Measurements from ENCODE around the gene ATP11A.

ATP11A gene

DNA sequence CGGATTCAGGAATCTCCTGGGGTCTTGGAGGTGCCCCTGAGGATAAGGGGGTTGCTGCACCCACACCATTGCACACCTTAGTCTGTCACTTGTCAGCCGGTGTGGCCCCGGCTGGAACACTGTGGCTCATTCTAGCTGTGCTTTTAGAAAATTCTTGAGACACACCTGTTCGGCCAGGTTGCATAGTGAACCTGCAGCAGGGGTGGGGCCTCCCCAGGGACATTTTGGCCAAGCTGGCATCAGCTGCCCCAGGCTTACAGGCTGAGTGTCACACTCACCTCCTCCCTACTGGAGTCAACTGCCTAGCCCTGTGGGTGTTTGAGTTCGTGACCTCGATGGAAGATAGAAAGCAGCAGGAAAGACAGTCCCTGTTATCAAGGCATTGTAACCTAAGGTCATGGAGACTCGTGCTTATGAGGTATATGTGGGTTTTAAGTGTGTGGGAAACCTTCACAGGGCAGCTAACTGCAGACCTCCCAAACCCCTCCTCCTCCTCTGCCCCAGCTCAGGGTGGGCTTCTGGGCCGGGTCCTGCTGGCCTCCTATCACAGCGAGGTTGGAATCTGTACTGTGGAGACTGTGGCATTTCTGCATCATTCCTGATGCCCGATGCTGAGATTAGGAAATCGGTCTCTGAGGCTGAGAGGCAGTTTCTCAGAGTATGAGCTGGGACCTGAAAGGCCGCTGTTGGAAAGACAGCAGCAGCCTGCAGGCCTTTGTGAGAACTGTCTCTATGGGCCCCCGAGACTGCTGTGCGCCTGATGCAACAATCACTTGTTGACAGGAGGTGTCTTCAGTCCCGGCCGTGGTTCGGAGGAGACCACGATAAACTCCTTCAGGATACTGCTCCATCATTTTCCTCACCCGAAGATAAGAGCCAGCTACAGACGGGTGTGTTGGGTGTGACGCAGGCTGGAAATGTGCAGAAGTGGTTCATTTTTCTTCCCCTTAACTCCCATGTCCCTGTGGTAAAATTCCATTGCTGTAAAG lies 72.2 kb downstream of the ATP11A start:
- intact Hi-C loops (cut with DNase I): no loop called here

DNA sequence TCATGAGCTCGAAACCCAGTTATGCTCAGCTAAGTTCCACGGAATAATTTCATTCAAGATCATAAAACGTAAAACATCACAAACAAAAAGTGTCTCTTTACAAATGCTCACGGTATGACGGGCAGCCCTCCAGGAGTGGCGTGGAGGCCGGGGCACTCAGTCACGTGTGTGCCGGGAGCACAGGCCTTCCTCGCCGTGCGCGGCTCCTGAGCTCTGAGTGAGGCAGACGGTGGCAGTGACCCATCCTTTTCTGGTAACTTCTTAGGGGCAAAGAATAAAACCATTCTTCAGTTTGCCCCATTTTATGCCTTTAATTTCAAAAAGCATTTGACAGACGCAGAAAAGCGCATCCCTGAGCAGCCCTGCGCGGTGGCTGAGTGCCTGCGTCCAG lies 72.8 kb downstream of the ATP11A start:
- intact Hi-C loops (cut with DNase I): no loop called here
- DNase-seq: no peak

More for the DNA sequence above, 72.2 kb downstream of the ATP11A start:
- no peak for DNase-seq

DNA sequence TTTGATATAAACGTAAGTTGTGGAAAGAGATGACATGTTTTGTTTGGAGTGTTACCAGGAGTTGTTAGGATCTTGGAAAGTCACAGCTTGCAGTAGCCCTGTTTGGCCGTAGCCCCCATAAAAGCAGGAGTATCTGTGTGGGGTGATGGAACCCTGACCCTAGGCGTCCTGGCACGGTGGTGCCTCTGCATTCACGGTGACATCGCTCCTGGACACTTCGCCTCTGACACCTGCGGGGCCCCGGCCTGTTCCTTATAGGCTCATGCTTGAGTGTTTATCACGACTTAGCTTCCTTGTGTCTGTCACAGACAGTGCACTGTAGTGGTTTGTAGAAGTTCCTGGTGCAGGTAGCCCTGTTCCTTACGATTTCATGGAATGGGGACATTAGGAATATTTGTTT lies 74.2 kb downstream of the ATP11A start:
- intact Hi-C loops (cut with DNase I): no loop called here
- no peak for DNase-seq

DNA sequence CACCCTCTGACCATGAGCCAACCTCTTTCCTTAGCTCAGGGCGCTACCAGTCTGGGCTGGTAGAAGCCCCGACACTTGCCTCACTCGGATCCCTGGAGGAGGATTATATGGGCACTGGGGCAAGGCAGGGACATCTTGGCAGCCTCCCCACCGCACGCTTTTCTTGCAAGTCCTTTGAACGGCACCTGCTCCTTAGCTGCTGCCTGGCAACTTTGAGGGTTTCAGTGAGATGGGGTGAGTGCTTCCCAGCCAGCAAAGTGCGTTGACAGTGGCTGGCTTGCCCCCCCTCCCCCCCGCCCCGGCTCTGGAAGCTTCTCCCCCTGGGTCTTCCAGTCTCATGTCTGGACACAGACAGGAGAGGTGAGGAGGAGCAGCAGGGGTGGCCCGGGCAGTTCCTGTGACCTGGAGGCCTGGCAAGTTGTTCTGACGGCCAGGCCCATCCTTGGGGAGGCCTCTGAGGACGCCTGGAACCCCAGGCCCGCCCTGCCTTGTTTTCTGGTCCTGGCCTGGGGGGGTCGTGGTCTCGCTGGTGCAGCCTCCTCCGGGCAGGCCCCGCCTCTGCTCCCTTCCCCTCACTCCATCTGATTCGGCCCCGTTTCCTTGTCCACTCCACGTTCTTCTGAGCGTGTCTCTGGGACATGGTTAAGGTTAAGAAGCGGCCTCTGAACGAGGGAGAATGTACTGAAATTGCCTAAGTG lies 75.2 kb downstream of the ATP11A start:
- DNase-seq: no peak
- intact Hi-C loops (cut with DNase I): no loop called here

DNA sequence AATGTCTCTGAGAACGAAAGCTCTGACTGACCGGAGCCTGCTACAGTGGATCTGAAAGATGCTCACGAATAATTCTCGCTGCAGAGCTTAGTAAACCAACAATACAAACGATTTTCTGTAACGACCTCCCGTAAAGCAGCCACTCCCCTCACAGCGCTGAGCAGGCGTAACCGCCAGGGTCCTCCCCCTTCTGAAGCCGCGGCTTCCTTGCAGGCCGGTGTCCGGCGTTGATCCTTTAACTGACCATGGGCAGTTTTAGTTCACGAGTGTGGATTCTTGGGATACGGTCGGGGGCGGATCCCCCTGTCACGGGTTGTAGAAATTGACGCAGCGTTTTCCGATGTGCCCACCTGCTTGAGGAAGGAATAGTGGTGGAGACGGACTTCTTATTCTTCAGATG lies 75.9 kb downstream of the ATP11A start:
- intact Hi-C loops (cut with DNase I): no loop called here
- no peak for DNase-seq

DNA sequence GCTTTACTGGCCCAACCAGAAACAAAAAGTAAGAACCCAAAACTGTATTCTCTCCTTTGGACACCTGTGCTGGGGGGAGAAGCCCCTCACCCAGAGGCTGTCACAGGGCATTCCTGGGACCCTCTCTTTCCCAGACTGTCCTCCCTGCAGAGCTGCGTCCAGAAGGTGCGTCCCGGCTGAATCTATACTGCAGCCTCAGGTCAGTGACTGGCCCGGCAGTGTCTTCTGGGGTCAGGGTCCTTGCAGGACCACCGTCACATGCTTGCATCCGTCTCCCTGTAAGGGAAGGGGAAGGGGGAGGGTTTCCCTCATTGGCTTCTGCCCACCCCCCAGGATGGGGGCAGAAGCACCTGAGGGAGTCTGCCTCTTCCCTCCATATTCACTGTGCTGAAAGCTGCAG lies 76.5 kb downstream of the ATP11A start:
- no peak for DNase-seq
- intact Hi-C loops (cut with DNase I): no loop called here

DNA sequence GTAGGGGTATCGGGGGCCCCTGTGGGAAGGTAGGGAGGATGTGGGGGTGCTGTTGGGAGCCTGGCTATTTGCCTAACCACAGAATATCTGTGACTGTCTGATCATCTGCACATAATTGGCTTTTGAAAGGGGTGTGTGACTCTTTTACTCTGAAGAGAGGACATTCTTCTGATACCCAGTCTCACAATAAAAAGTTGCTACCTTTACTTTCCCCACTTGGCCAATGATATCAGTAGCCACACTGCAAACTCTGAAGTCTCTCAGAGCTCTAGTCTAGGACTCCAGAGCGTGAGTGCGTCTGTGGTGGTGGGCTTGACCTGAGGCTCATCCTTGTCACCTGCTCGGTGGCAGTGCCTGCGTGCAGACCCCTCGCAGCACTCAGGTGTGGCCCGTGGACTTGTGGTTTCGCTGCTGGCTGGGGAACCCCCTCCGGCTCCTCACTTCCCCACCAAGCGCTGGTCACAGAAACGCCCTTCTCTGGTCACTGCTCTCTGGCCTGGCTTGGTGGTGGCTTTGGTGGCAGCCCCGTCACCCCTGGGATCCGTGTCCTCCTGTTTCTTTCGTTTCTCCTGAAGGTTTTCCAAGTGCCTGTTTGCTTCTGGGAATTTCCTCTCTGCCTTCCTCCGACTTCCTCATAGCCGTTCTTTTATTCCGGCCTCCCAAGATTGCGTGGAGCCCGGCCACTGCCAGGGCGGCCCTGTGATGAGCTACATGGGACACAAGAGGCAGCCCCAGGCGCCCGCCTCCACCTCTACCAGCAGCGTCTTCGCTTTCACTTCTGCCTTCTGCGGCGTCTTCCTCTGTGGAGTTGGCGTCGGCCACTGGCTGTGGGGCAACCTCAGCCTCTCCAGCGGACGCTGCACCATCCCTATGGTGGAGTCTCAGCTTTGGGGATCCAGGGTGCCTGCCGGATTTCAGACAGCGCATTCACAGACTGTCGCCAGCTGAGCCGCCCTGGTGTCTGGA lies 78.0 kb downstream of the ATP11A start:
- DNase-seq: peak in 12 of 42 donors; percentile 24 to 65 (median 52)
- intact Hi-C loops (cut with DNase I): no loop called here

DNA sequence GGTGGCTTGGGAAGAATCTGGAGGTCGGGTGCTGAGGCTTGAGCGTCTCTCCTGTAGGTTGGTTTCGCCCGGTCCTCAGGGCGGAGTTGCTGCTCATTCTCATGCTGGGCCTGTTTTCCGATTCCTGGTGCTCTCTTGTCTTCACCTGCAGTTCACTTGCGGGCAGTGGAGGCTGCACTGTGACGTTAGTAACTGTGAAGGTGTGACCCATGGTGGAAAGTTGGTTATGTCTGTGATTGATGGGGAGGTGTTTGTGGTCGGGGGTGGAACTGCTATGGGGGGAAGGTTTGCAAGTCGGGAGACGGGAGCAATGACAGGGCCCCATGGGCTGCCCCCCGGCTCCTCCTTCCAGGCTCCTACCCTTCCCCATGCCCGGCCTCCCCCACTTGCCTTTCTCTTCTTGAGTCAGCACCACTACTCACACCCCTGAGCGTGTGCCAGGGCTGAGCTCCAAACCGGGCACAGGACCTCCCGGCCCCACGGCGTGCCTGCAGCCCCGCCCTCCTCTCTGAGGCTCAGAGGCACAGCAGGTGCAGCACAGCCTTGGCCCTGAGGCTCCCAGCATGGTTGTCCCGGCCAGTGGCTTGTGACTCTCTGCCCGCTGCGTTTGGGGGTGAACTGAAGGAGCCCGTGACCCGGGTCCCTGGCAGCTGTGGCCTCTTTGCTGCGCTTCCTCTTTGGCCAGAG lies 79.1 kb downstream of the ATP11A start:
- intact Hi-C loops (cut with DNase I): no loop called here
- peak in 5 of 42 donors; percentile 3 to 66 (median 42) for DNase-seq

DNA sequence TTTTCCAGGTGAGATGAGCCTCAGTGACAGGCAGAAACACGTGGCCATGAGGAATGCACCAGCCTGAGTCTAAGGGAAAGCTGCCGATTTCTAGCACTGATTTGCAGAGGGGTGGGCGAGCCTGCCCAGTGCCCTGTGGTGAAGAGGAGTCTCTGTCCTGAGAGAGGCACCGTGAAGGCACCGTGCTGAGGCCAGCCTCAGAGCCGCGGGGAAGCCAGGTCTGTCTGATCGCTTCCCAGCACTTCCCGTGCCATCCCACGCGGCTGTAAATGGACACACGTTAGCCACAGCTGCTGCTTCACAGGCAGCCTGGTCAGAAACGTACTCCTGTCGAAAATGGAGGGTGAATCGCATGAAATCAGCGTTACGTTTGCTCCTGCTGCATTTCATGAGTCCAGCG lies 79.8 kb downstream of the ATP11A start:
- intact Hi-C loops (cut with DNase I): no loop called here
- DNase-seq: peak in 1 of 42 donors; percentile 11

DNA sequence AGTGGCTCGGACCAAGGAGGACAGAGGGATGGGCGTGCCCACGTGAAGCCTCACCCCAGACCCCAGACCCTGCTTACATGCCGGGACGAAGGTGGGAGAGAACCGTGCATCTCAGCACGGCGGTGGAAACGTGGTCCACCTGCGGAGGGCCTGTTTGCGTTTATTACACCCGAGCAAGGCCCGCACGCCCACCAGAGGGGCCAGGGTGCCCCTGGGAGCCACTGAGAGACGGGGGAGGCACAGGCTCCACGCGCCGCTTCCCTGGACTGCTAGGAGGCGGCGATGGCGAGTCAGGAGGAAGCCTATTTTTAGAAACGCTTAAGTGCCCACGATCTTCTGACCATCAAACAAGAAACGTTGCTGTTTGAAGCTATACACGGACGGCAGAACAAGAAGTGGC lies 80.7 kb downstream of the ATP11A start:
- intact Hi-C loops (cut with DNase I): no loop called here
- DNase-seq: peak in 1 of 42 donors; percentile 18

DNA sequence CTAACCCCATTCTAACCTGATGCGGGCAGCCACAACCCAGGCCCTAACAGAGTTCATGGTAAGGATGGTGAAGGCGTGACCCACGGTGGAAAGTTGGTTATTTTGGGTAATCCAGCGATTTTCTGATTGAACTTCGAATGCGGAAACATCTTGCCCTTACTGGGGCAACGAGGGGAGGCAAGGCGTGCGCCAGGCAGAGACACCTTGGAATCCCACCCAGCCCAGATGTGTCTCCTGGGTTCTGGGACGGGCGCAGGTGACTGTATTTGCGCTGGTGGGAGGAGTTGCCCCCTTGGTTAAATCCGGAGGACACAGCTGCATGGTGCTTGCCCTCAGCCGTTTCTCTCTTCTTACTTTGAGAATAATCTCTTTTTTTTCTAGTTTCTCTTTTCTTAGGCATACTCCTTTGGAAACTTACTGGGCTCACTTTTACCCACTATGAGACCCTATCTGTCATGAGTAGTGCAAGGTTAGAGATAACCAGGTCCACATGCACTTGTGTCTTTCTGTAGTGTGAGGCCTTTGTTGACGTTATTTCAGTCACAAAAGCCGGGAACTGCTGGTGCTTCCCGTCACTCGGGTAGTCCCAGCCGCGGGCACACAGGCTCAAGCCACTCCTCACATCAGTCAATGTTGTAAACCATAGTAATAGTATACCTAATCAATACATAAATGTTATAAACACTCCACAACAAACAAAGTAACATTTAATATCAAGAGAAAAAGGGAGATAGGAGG lies 81.5 kb downstream of the ATP11A start:
- intact Hi-C loops (cut with DNase I): no loop called here
- DNase-seq: peak in 1 of 42 donors; percentile 26

DNA sequence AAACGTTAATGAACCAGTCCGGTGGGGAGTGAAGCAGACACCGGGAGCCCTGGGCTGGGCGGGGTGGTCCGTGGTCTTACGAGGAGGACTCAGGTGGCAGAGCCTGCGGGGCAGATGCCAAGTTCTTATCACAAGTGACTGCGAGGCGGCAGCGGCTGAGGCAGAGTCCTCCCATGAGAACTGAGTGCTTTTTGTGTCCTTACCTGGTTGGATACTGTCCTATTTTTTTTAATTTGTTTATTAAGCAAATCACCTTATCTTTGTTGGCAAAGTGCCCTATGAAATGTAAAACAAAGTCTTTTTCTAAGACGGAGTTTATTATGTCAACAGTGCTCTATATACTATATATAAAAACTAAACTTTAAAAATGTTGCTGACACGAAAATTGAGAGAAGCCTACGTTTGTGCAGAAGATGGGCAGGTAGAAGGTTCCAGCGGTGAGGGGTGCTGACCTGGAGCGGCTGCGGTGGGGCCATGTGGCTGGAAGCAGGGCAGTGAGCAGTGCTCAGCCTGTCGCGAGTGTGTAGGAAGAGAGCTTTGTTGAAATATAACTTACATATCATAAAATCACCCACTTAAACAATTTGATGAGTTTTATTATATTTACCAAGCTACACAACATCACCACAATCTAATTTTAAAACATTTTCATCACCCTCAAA lies 82.2 kb downstream of the ATP11A start:
- DNase-seq: peak in 1 of 42 donors; percentile 25
- intact Hi-C loops (cut with DNase I): no loop called here

DNA sequence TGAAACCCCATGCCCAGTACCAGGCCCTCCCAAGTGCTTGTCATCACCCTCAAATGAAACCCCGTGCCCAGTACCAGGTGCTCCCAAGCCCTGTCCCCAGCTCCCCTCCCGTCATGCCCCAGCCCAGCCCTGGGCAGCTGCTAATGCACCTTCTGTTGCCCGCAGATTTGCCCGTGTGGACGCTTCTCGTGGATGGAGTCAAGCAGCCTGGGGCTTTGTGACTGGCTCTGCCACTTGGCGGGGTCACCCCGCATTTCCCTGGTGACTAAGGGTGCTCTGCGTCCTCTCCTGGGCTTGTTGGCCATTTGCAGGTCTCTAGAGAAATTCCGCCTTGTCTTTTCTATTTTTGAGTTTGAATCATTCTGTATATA lies 82.7 kb downstream of the ATP11A start:
- DNase-seq: no peak
- intact Hi-C loops (cut with DNase I): no loop called here

DNA sequence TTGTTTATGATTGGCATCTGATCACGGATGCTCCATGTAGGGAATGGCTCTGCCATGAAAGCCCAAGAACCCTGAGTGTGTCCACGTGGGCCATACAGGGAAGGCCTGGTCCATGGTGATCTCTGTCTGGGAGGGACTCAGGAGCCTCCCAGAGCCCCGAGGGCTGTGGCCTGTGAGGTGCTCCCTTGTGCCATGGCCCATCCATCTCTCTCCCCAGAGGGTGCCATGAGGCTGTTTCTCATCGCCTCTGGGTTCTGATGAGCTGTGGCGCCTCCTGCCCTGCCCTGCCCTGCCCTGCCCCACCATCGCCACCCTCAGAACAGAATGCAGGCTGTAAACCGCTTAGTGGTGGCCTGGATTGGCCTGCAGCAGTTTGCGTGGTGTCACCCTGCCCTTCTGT lies 83.1 kb downstream of the ATP11A start:
- peak in 1 of 42 donors; percentile 25 for DNase-seq
- intact Hi-C loops (cut with DNase I): no loop called here

DNA sequence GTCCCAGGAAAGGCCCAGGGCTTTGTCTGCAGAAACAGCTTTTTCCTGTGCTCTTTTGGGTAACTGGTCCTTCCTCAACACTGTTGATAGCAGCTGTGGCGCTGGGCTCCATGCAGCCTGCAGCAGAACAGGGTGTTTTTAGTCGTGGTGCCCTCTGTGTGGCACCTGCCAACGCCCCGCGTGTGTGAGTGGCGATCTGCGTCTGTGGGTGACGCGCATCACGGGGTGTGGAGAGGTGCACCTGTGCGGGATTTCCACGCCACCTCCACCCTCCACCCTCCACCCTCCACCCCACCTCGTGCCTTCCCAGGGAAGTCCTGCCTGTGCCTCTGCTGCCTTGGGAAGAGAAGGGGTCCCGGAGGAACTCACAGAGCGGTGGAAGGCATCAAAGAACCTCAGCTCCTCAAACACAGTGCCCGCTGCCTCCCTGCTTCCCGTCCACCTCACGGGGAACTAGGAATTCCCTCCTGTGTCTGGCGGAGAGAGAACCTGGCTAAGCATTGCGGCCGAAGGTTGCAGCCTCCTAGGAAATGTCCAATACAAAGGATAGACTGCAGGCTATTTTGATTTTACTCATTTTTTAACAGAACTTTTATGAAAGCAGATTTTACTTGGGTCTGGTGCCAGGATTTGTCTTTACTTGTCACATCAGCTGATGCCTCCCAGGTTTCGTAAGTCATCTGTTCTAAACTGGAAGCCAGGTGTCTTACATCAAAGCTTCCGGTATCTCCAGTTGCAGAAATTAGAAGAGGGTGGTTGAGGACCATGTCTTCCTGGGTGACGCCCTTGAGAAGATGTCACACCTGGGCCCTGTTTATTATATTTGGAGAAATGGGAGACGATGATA lies 84.0 kb downstream of the ATP11A start:
- intact Hi-C loops (cut with DNase I): no loop called here
- DNase-seq: peak in 9 of 42 donors; percentile 35 to 74 (median 54)

DNA sequence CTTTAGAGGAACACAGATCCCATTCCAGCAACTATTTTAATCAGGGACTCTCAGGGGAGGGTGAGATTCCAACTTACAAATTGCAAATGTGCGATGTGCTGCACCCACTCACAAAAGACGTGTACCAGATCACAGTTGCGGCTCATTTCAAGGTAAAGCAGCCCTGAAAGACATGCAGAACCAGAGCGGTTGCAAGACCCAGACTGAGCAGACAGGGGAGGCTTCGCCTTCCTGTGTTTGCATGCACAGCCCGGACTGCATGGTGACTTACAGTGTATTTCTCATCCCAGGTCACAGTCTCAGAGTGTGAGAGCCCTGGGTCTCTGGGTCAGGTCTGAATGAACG lies 84.6 kb downstream of the ATP11A start:
- intact Hi-C loops (cut with DNase I): no loop called here
- peak in 16 of 42 donors; percentile 32 to 76 (median 53) for DNase-seq

All from head of caudate nucleus (tissue), 42 donors.